CD14-positive monocyte (primary cell): ENCODE results near the gene COL4A2. TPM values are rescaled to one million over a fixed set of nuclear protein-coding genes. Genes with fewer than 3 reads are reported as not detected.

ENCODE experiments used
- DNase-seq, 3 donors: peaks; one replicate each; pipeline ENCODE4 v3.0.0-alpha.2; 2011 to 2022
- H2AFZ ChIP-seq: 2 replicates; pipeline ENCODE4 v1.6.0; 2012; ENCODE audit warnings: mild to moderate bottlenecking, low read depth, low read length, inconsistent platforms; ENCODE audit not compliant: insufficient read depth, poor library complexity, severe bottlenecking
- H3K27ac ChIP-seq, 2 donors: 1 replicate in 1 of 2; 2 replicates in 1 of 2; pipeline ENCODE4 v1.5.1; 2012 to 2013; ENCODE audit warnings: low read length in 2 of 2, control low read depth in 1 of 2, inconsistent platforms in 1 of 2, low read depth in 1 of 2, mild to moderate bottlenecking in 1 of 2
- H3K27me3 ChIP-seq, 2 donors: one replicate each; pipeline versions ENCODE4 v1.6.0 to v1.6.1; 2011 to 2013; ENCODE audit warnings: low read length in 2 of 2; ENCODE audit not compliant: control insufficient read depth in 2 of 2, insufficient read depth in 2 of 2
- H3K36me3 ChIP-seq, 2 donors: replicated peaks in 1 of 2; 1 replicate in 1 of 2; 2 replicates in 1 of 2; pipeline versions ENCODE4 v1.5.1 to v1.6.1; 2012 to 2013; ENCODE audit warnings: low read length in 2 of 2, control low read depth in 1 of 2, inconsistent platforms in 1 of 2, mild to moderate bottlenecking in 1 of 2; ENCODE audit not compliant: insufficient read depth in 2 of 2, control insufficient read depth in 1 of 2
- H3K4me1 ChIP-seq, 2 donors: 1 replicate in 1 of 2; 2 replicates in 1 of 2; pipeline versions ENCODE4 v1.5.1 to v1.6.1; 2012 to 2013; ENCODE audit warnings: low read length in 2 of 2, control low read depth in 1 of 2, inconsistent platforms in 1 of 2, mild to moderate bottlenecking in 1 of 2, moderate library complexity in 1 of 2; ENCODE audit not compliant: insufficient read depth in 2 of 2, control insufficient read depth in 1 of 2
- H3K4me2 ChIP-seq: replicated peaks from 2 replicates; pipeline ENCODE3; 2012; ENCODE audit warnings: low read length, moderate library complexity, mild to moderate bottlenecking; ENCODE audit not compliant: poor library complexity, severe bottlenecking; ENCODE audit errors: extremely low read depth
- H3K4me3 ChIP-seq, 3 experiments: fragments of 200-600 bp in 1 of 3; sonication (generic) in 1 of 3; replicated peaks in 1 of 3; 1 replicate in 2 of 3; 2 replicates in 1 of 3; pipeline ENCODE4 v1.5.1; 2011 to 2013; ENCODE audit warnings: low read length in 3 of 3, mild to moderate bottlenecking in 3 of 3, control low read depth in 2 of 3, low read depth in 2 of 3, inconsistent platforms in 1 of 3, moderate library complexity in 1 of 3
- H3K79me2 ChIP-seq: 2 replicates; pipeline ENCODE4 v1.6.0; 2012; ENCODE audit warnings: mild to moderate bottlenecking, control low read depth, inconsistent platforms, low read length, moderate library complexity; ENCODE audit not compliant: insufficient read depth
- H3K9ac ChIP-seq: 2 replicates; pipeline ENCODE4 v1.6.0; 2017; ENCODE audit warnings: low read length, mild to moderate bottlenecking; ENCODE audit not compliant: insufficient read depth, poor library complexity, severe bottlenecking
- H3K9me3 ChIP-seq, 2 donors: replicated peaks in 1 of 2; 1 replicate in 1 of 2; 2 replicates in 1 of 2; pipeline versions ENCODE4 v1.5.1 to v1.6.1; 2012 to 2013; ENCODE audit warnings: low read length in 2 of 2, control low read depth in 1 of 2; ENCODE audit not compliant: control insufficient read depth in 1 of 2, insufficient read depth in 1 of 2
- H4K20me1 ChIP-seq: 2 replicates; pipeline ENCODE4 v1.6.0; 2012; ENCODE audit warnings: mild to moderate bottlenecking, low read length, control low read depth, moderate library complexity; ENCODE audit not compliant: insufficient read depth
- H3K27ac Mint-ChIP-seq, 7 donors: one replicate each; pipeline ENCODE4 v1.8.0; 2020; ENCODE audit warnings: mild to moderate bottlenecking in 7 of 7, mixed read lengths in 7 of 7, moderate library complexity in 6 of 7, inconsistent platforms in 2 of 7
- H3K27me3 Mint-ChIP-seq, 3 donors: one replicate each; pipeline ENCODE4 v1.8.0; 2021 to 2022; ENCODE audit warnings: low read depth in 3 of 3, mild to moderate bottlenecking in 3 of 3, mixed read lengths in 3 of 3, moderate library complexity in 3 of 3, inconsistent platforms in 1 of 3
- H3K36me3 Mint-ChIP-seq, 2 donors: one replicate each; pipeline ENCODE4 v1.8.0; 2020; ENCODE audit warnings: mixed read lengths in 2 of 2, inconsistent platforms in 1 of 2, mild to moderate bottlenecking in 1 of 2
- H3K4me1 Mint-ChIP-seq: one replicate; pipeline ENCODE4 v1.8.0; 2020; ENCODE audit warnings: mild to moderate bottlenecking, mixed read lengths
- H3K4me3 Mint-ChIP-seq, 2 donors: one replicate each; pipeline ENCODE4 v1.8.0; 2020; ENCODE audit warnings: mild to moderate bottlenecking in 2 of 2, mixed read lengths in 2 of 2, moderate library complexity in 1 of 2
- H3K9me3 Mint-ChIP-seq, 7 donors: one replicate each; pipeline ENCODE4 v1.8.0; 2020 to 2022; ENCODE audit warnings: mixed read lengths in 7 of 7, mild to moderate bottlenecking in 6 of 7, moderate library complexity in 6 of 7, inconsistent platforms in 2 of 7
- CTCF ChIP-seq: fragments of 200-600 bp; IDR thresholded peaks from one replicate; pipeline ENCODE4 v1.8.0; 2022; ENCODE audit warnings: antibody characterized with exemption, mild to moderate bottlenecking
- WGBS: methylation state at CpG from one replicate; pipeline ENCODE4 v1.1.5; 2013; ENCODE audit warnings: missing lambda C conversion rate; ENCODE audit not compliant: insufficient coverage; 5-methylcytosine and 5-hydroxymethylcytosine counted together
- intact Hi-C, 2 donors: fragments of 100-400 bp; cut with micrococcal nuclease; formaldehyde crosslinking; loops; one replicate each; pipeline versions ENCODE4 v1.15.0 to v1.15.1; 2023
- polyA plus RNA-seq, 3 donors: library from polyadenylated mRNA; depleted of rRNA in 1 of 3; unstranded in 2 of 3; stranded (reverse) in 1 of 3; fragments of 300-500 nt in 2 of 3; fragments of >200 nt in 1 of 3; fragmentation: Illumina TruSeq in 2 of 3; gene quantifications; 1 replicate in 2 of 3; 2 replicates in 1 of 3; pipeline ENCODE4 v1.2.3, GENCODE V29; 2012 to 2021

COL4A2 gene
- polyA plus RNA-seq, 3 donors: not detected

GRCh38 chr13:110334841-110335490 is 27.9 kb downstream of the COL4A2 start:
- DNase-seq: no peak
- H3K4me1 ChIP-seq: no peaks in the 10 kb centered on the region
- H3K4me2 ChIP-seq: no peak overlapping the region
- no peaks in the 10 kb centered on the region for H3K79me2 ChIP-seq
- H2AFZ ChIP-seq: no peak overlapping the region
- no peak overlapping the region for H3K4me3 ChIP-seq
- H3K4me1 Mint-ChIP-seq: no peaks in the 10 kb centered on the region
- peaks cover 0 to 3% (median 0%) of the 10 kb centered on the region in 7 donors for H3K9me3 Mint-ChIP-seq
- H3K27ac ChIP-seq: no peak overlapping the region
- H3K27me3 ChIP-seq: peaks cover 2 to 10% of the 10 kb centered on the region in 2 donors
- no peaks in the 10 kb centered on the region for H3K9me3 ChIP-seq
- H4K20me1 ChIP-seq: no peaks in the 10 kb centered on the region
- no peaks in the 10 kb centered on the region for H3K36me3 ChIP-seq
- intact Hi-C loops: no loop called here
- no peaks in the 10 kb centered on the region for H3K36me3 Mint-ChIP-seq
- no peak for TF ChIP-seq CTCF
- H3K27me3 Mint-ChIP-seq: peaks cover 12 to 28% (median 23%) of the 10 kb centered on the region in 3 donors
- H3K4me3 Mint-ChIP-seq: no peak overlapping the region
- WGBS: 91% methylated on average over 6 of the region's 11 CpGs
- no peak overlapping the region for H3K27ac Mint-ChIP-seq
- H3K9ac ChIP-seq: no peak overlapping the region

- H3K27me3 Mint-ChIP-seq: peaks cover 23 to 39% (median 31%) of the 10 kb centered on the region in 3 donors
- TF ChIP-seq CTCF: no peak
- no peaks in the 10 kb centered on the region for H3K79me2 ChIP-seq
Measured at GRCh38 chr13:110336108-110336507, 29.0 kb downstream of the COL4A2 start.

More at GRCh38 chr13:110336108-110336507, 29.0 kb downstream of the COL4A2 start:
- peaks cover 10% of the 10 kb centered on the region for H3K4me1 Mint-ChIP-seq
- H3K4me3 Mint-ChIP-seq: no peak overlapping the region
- Histone ChIP-seq H3K4me2 (no peak overlapping the region), H3K4me1 (peaks cover 8% of the 10 kb centered on the region in 2 donors), H3K36me3 (no peaks in the 10 kb centered on the region), H3K9me3 (no peaks in the 10 kb centered on the region), H2AFZ (no peak overlapping the region), H3K27ac (no peak overlapping the region), H3K27me3 (peaks cover 6 to 20% of the 10 kb centered on the region in 2 donors), H4K20me1 (no peaks in the 10 kb centered on the region), H3K4me3 (no peak overlapping the region), H3K9ac (no peak overlapping the region)
- no peaks in the 10 kb centered on the region for H3K36me3 Mint-ChIP-seq
- no peak overlapping the region for H3K27ac Mint-ChIP-seq
- no peak for DNase-seq
- intact Hi-C loops: no loop called here
- H3K9me3 Mint-ChIP-seq: peaks cover 0 to 10% (median 3%) of the 10 kb centered on the region in 7 donors
- WGBS: 94% methylated on average over 5 of the region's 9 CpGs
